NOMO-1 (cell line): ENCODE results near the gene CACNA1D.

ENCODE experiments used
- DNase-seq, 2 experiments: peaks; one replicate each; lab custom pipeline; 2025; ENCODE audit not compliant: unreplicated experiment in 2 of 2; lab: John Stamatoyannopoulos, UW

CACNA1D gene

DNA sequence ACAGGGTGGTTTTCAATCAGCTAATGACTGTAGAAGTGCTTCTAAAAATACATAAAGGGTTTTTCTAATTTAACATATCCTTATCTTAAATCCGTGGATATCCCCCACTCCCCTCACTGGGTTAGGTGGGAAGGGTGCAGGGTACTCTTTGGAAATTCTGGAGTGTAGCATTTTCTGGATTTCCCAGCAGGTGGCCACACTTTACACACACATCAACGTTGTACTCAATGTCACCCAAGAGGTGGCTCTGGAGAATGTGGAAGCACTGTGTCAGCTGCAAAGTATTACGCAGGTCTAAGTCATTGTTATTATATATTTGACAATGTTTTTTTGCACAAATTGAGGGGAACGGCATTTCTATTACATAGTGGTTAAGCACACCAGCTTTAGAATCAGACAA, 183.0 kb downstream of the CACNA1D start:
- DNase-seq = no peak

GRCh38 chr3:53680028-53680427, 185.6 kb downstream of the CACNA1D start:
- DNase-seq = no peak

DNA sequence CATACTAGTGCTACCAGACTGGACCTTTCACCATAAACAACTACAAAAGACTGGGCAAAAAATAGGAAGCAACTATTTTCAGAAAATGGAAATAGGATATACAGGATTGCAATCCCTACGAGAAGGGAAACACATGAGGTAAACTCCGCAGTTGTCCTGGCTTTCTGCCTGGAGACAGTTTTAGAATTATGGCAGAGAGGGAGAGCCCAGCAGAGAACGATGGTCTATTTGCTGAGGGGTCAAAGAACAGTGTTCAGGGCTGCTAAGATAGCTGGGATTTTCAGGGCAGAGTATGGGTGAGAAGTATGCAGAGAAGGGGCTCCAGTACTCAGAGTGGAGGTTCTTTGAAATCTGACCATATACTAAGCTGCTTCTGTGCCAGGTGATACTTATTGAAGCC, 188.4 kb downstream of the CACNA1D start:
- DNase-seq = no peak

DNA sequence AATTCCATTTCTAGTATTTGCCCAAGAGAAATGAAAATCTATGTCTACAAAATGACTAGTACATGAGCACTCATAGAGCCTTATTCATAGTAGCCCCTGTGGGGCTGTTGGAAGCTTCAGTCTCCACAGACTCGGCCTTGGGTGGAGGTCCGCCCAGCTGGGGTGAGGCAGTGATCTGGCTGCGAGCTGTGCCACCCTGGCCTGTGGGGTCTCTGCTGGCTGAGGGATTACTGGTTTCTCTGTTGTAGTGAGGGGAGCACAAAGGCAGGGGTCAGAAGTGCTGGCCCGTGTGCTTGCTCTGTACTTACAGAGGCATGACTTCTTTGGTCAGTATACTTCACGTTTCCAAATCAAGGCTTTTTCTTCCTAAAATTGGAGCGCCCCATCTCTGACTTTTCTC, 193.7 kb downstream of the CACNA1D start:
- no peak for DNase-seq

DNA sequence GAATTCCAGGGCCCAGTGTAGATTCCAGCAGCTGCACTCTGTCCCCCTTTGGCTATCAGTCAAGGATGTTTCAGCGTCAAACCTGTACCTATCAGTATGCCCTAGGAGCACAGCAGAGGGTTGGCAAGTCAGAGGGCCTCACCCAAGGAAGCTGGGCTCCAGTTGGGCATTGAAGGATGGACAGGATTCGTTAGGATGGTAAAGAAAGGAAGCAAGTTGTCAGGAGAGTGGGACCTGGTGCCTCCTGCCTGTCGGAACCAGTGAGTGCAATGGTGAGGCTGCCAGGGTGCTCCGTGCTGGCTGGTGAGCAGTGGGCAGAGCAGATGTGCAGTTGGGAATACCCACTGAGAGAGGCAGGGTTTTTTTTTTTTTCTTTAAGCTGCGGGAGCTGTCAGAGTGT, 194.6 kb downstream of the CACNA1D start:
- DNase-seq = no peak

DNA sequence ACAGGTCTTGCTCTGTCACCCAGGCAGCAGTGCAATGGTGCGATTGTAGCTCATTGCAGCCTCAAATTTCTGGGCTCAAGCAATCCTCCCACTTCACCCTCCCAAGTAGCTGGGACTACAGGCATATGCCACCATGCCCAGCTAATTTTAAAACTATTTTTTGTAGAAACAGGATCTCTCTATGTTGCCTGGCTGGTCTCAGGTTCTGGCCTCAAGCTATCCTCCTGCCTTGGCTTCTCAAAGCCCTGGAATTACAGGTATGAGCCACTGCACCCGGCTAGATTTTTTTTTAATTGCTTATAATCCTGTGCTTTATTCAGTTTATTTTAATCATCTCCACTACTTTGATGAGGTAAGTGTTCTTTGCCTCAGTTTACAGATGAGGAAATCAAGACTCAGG, 195.3 kb downstream of the CACNA1D start:
- no peak for DNase-seq

DNA sequence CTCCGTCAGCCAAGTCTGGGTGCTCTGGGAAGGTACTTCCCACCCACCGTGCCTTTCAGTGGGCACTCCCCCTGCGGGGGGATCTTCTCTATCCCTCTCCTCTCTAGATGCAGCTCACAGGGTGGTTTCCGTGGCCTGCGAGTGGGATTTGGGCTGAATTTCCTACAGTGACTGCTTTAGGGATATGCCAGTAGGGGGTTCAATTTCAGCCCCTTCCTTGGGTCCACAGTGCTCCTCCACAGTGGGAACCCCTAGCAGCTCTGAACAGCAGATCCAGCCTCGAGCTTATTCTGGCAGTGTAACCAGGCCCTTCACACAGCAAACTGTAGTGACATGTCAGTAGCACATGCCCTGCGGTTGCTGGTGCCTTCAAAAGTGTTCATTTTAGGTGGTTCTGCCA, 196.1 kb downstream of the CACNA1D start:
- no peak for DNase-seq

GRCh38 chr3:53691349-53691748, 196.9 kb downstream of the CACNA1D start:
- no peak for DNase-seq

- no peak for DNase-seq
These were observed 197.5 kb downstream of the CACNA1D start for GRCh38 chr3:53691885-53692284.

GRCh38 chr3:53693451-53693850, 199.0 kb downstream of the CACNA1D start:
- peak in 1 of 2 experiments; percentile 52 for DNase-seq

DNA sequence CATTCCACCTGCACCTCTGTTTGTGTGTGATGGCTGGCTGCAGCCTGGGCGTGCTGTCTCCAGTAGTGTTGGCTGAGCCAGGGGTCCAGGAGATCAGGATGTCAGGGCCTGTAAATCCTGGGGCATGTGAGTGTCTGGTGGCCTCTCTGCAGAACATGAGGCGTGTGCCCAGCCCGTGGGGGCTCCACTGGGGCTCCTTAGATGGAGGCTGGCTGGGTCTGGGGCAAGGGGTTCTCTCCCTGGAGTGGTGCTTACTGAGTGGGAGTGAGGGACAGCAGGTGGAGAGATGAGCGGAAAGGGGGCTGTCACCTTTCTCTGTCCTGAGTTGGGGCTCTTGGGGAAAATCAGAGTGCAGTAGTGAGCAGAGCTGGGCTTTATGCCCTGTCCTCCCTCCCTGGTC, 199.6 kb downstream of the CACNA1D start:
- no peak for DNase-seq

DNA sequence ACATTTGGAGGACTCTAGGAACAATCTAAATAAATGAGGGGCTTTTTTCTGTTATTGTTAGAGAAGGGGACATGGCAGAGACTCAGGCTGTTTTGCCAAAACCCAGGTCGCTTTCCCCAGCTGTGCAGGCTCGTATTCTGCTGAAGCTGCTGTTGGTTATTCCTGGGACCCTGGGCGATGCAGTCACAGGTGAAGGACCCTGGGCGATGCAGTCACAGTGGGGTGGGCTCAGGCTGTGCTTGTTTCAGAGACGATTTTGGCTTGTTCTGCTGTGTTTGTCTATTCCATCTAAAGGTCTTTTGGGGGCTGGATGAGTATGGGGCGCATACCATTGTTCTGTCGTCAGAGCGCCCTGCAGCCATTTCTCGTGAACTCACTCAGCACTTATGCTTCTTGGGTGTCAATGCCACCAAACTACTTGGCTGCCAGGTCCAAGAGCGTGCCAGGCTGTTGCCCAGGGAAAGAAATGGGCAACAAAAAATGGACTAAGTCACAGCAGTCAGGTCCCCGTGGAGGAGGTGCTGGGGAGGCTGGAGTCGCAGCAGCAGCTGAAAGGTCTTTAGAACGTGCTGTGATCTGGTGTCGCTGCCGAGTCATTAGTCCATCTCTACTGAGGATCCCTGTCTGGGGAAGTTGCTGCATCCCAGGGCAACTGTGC, 200.4 kb downstream of the CACNA1D start:
- no peak for DNase-seq

DNA sequence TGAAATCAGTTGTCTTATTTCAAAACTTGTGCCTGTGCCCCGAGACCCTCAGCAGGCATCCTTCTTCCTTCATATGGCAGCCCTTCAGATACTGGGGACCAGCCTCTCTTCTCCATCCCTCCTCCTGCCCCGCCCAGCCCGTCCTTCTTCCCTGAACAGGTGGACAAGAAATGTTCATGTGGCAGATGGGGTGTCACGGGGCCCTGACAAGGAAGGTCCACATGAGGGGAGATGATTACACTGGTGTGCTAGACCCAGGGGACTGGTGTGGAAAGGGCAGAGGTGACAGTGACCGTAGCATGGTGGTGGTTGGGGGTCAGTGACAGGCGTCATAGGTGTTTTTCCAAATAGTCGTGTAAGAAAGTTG, 200.9 kb downstream of the CACNA1D start:
- DNase-seq = no peak

DNA sequence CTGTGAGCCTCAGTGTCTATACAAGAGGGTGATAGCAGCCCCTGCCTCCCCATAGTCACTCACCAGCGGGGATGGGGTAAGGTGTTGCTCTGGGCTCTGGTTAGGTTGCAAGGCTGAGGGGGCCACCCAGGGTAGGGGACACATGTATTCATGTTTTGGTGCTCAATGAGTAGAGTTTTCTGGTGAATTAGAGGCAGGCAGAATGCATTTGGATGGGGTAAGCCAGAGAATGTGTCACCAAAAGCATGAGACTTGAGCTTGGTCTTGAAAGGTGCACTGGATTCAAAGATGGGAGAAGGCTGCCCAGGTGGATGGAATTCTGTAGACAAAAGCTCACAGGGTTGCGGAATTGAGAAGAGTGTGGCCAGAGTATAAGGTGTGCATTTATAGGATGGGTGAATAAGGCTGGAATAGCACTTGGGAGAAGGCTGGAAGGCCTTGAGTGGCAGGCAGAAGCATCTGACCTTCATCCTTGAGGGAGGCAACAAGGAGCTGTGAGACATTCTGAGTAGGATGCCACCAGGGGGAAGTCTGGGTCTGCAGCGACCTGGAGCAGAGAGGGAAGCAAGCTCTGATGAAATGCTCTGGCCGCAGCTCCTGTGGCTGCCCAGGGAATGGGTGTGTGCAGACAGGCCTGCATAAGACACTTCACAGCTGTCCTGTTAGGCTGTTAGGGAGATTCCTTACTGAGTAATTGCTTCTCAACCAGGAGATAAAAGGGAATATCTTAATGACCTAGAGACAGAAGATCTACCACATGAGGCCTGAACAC, 202.2 kb downstream of the CACNA1D start:
- DNase-seq = peak; percentile 14 to 37

- DNase-seq = no peak
These were observed 206.0 kb downstream of the CACNA1D start for GRCh38 chr3:53700441-53700840.

GRCh38 chr3:53702776-53703530, 208.5 kb downstream of the CACNA1D start:
- no peak for DNase-seq

DNA sequence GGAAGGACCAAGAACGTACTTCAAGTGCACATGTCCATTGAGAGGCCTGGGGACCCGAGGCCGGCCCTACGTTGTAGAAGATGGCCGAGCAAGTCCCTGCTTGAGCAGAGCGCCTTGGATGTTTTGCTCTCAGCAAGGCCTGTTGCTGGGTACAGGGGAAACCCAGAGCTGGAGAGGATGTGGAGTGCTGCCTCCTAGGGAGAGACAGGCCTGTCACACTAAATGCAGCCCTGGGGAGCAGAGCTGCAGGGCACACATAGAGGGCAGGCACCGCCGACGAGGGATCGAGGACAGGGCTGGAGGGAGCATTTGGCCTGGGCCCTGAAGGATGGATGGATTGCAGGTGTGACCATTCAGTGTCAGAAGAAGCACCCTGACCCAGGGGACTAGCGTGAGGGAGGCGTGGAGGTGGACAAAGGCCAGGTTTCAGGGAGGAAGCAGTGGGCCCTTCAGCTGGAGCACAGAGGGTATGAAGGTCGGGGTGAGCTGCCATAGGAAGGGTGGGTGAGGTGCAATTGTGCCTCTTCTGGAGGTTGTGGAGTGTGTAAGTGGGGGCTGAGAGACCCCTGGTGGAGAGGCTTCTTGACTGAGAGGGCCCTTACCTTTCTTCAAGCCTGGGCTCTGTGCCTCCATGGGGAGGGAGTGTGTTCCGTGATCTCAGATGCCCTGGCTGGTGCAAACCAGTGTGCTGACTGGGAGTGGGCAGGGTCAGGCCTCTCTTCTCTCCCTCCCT, 209.4 kb downstream of the CACNA1D start:
- DNase-seq = no peak

- no peak for DNase-seq
These were observed 209.9 kb downstream of the CACNA1D start for GRCh38 chr3:53704363-53704725.

GRCh38 chr3:53705024-53705745, 210.8 kb downstream of the CACNA1D start:
- no peak for DNase-seq

- DNase-seq = no peak
These were observed 211.4 kb downstream of the CACNA1D start for GRCh38 chr3:53705774-53706173.

- no peak for DNase-seq
These were observed 212.8 kb downstream of the CACNA1D start for GRCh38 chr3:53707222-53707621.
